ENCODE measurements around the gene OPRM1.
A peak's percentile ranks its signal among the peaks of the same experiment; 100 is the strongest.
"Not testable (repeated sequence)": the region's sequence is repeated elsewhere in the genome, so short reads cannot be mapped to it uniquely, and the experiment has no call there.

Gene OPRM1

GRCh38 chr6:154166140-154166539 lies 127.1 kb downstream of the OPRM1 start:
- H3K9me3 ChIP-seq: no peaks in the 10 kb centered on the region
- TF ChIP-seq, protein P1, sequence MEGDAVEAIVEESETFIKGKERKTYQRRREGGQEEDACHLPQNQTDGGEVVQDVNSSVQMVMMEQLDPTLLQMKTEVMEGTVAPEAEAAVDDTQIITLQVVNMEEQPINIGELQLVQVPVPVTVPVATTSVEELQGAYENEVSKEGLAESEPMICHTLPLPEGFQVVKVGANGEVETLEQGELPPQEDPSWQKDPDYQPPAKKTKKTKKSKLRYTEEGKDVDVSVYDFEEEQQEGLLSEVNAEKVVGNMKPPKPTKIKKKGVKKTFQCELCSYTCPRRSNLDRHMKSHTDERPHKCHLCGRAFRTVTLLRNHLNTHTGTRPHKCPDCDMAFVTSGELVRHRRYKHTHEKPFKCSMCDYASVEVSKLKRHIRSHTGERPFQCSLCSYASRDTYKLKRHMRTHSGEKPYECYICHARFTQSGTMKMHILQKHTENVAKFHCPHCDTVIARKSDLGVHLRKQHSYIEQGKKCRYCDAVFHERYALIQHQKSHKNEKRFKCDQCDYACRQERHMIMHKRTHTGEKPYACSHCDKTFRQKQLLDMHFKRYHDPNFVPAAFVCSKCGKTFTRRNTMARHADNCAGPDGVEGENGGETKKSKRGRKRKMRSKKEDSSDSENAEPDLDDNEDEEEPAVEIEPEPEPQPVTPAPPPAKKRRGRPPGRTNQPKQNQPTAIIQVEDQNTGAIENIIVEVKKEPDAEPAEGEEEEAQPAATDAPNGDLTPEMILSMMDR (IDR thresholded peaks at IDR 0.05): no peak
- no peak overlapping the region for H3K4me3 ChIP-seq (ENCODE audit: low read depth in 1 of 2, low read length in 1 of 2)
- no peaks in the 10 kb centered on the region for H3K27me3 ChIP-seq
- H3K4me1 ChIP-seq (ENCODE audit: control insufficient read depth in 1 of 2, insufficient read depth in 1 of 2, low read depth in 1 of 2, low read length in 1 of 2): peaks cover 50 to 55% of the 10 kb centered on the region in 2 experiments
- peak overlapping the region; percentile 49 for H3K27ac ChIP-seq
- H3K36me3 ChIP-seq: peaks cover 46% of the 10 kb centered on the region

DNA sequence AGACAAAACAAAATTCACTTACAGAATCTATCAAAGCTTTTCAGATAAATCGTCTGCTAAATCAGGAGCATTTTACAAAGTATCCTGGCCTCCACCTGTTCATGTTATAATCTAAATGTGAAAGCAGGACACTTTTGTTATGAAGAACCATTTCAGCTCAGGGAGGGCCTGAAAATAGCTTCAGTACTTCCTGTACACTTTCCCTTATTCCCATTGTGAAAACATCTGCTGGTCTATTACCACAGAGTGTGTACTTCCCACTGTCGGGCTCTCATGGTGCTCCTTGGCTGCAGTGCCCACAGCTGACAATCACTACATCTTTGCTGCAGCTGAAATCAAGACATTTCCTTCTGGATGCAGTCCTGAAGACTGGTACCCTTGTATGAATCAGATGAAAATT lies 128.1 kb downstream of the OPRM1 start:
- Histone ChIP-seq H3K4me3 (ENCODE audit: low read depth in 1 of 2, low read length in 1 of 2) (no peak overlapping the region), H3K27me3 (no peaks in the 10 kb centered on the region), H3K36me3 (peaks cover 50% of the 10 kb centered on the region), H3K4me1 (ENCODE audit: control insufficient read depth in 1 of 2, insufficient read depth in 1 of 2, low read depth in 1 of 2, low read length in 1 of 2) (peaks cover 50 to 55% of the 10 kb centered on the region in 2 experiments), H3K9me3 (no peaks in the 10 kb centered on the region), H3K27ac (peak overlapping the region; percentile 45)
- TF ChIP-seq, protein P1 (IDR thresholded peaks at IDR 0.05): no peak

DNA sequence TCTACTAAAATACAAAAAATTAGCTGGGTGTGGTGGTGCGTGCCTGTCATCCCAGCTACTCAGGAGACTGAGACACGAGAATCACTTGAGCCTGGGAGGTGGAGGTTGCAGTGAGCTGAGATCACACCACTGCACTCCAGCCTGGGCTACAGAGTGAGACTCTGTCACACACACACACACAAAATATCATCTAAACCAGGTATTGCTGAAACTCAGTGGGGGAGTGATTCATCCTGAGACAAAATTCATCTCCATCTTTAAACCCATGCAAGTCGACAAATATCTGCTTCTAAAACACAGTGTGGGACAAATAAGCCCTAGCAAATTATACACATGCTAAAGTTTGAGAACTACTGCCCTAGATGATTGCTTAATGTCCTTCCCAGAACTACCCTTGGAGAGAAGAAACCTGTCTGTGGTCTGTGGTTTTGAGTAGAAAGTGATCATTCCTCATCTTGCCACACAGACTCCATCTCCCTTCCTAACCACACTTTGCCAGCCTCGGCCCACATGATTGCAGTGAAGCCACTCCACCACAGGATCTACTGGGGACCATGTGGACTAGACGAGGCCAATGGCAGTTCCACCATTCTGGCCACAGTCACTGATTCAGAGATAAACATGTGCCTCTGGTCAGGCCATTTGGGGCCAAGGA lies 130.3 kb downstream of the OPRM1 start:
- no peaks in the 10 kb centered on the region for H3K9me3 ChIP-seq
- no peak overlapping the region for H3K4me3 ChIP-seq (ENCODE audit: low read depth in 1 of 2, low read length in 1 of 2)
- H3K4me1 ChIP-seq (ENCODE audit: control insufficient read depth in 1 of 2, insufficient read depth in 1 of 2, low read depth in 1 of 2, low read length in 1 of 2): peaks cover 50 to 54% of the 10 kb centered on the region in 2 experiments
- H3K36me3 ChIP-seq: peaks cover 54% of the 10 kb centered on the region
- H3K27me3 ChIP-seq: no peaks in the 10 kb centered on the region
- peak overlapping the region; percentile 48 for H3K27ac ChIP-seq
- TF ChIP-seq, protein P1 (IDR thresholded peaks at IDR 0.05): no peak

DNA sequence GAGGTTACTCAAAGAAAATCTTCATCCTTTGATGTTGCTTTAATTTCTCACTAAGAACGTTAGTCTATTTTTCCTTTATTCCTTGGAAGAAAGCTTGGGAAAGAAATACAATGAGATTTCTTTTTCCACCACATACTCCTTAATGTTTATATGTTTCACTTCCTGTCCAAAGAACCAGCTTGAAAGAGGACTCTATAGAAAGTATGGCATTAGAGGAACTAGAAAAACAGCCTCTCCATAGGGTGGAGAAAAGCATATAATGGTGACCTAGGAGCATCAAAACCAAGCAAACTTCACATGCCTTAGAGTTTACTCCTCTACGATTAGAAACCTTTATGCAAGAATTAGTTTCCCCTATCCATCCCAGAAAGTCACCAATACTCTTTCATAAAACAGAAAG lies 131.1 kb downstream of the OPRM1 start:
- no peaks in the 10 kb centered on the region for H3K27me3 ChIP-seq
- no peak overlapping the region for H3K4me3 ChIP-seq (ENCODE audit: low read depth in 1 of 2, low read length in 1 of 2)
- H3K27ac ChIP-seq: peak overlapping the region; percentile 48
- H3K9me3 ChIP-seq: no peaks in the 10 kb centered on the region
- peaks cover 54% of the 10 kb centered on the region for H3K36me3 ChIP-seq
- TF ChIP-seq, protein P1 (IDR thresholded peaks at IDR 0.05): no peak
- peaks cover 46 to 47% of the 10 kb centered on the region in 2 experiments for H3K4me1 ChIP-seq (ENCODE audit: control insufficient read depth in 1 of 2, insufficient read depth in 1 of 2, low read depth in 1 of 2, low read length in 1 of 2)

DNA sequence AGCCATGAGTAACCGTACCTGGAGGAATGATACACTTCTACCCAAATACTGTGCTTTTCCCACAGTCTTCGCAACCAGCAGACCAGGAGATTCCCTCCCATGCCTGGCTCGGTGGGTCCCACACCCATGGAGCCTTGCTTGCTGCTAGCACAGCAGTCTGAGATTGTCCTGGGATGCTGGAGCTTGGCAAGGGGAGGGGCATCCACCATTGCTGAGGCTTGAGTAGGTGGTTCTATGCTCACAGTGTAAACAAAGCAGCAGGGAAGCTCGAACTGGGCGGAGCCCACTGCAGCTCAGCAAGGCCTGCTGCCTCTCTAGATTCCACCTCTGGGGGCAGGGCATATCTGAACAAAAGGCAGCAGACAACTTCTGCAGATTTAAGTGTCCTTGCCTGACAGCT lies 133.4 kb downstream of the OPRM1 start:
- H3K27me3 ChIP-seq; H3K4me3 ChIP-seq (ENCODE audit: low read depth in 1 of 2, low read length in 1 of 2); H3K27ac ChIP-seq; H3K9me3 ChIP-seq: not testable (repeated sequence)
- Histone ChIP-seq H3K4me1 (ENCODE audit: control insufficient read depth in 1 of 2, insufficient read depth in 1 of 2, low read depth in 1 of 2, low read length in 1 of 2) (peaks cover 23 to 24% of the 10 kb centered on the region in 2 experiments), H3K36me3 (peaks cover 33% of the 10 kb centered on the region)

- Histone ChIP-seq H3K4me1 (ENCODE audit: control insufficient read depth in 1 of 2, insufficient read depth in 1 of 2, low read depth in 1 of 2, low read length in 1 of 2) (no peaks in the 10 kb centered on the region), H3K9me3 (no peaks in the 10 kb centered on the region), H3K27me3 (no peaks in the 10 kb centered on the region), H3K36me3 (peaks cover 17% of the 10 kb centered on the region), H3K4me3 (ENCODE audit: low read depth in 1 of 2, low read length in 1 of 2) (no peak overlapping the region), H3K27ac (no peak overlapping the region)
- TF ChIP-seq, protein P1 (IDR thresholded peaks at IDR 0.05): no peak
Observed at GRCh38 chr6:154179434-154179833, 140.4 kb downstream of the OPRM1 start.
